G401.6 (cell line): ENCODE data around the gene LRTM1.

Source experiments
- FAIRE-seq: peaks from 2 replicates; lab custom pipeline; 2012; peaks lifted over from hg19 to GRCh38; lab: Jason Lieb, UNC

Gene LRTM1

DNA sequence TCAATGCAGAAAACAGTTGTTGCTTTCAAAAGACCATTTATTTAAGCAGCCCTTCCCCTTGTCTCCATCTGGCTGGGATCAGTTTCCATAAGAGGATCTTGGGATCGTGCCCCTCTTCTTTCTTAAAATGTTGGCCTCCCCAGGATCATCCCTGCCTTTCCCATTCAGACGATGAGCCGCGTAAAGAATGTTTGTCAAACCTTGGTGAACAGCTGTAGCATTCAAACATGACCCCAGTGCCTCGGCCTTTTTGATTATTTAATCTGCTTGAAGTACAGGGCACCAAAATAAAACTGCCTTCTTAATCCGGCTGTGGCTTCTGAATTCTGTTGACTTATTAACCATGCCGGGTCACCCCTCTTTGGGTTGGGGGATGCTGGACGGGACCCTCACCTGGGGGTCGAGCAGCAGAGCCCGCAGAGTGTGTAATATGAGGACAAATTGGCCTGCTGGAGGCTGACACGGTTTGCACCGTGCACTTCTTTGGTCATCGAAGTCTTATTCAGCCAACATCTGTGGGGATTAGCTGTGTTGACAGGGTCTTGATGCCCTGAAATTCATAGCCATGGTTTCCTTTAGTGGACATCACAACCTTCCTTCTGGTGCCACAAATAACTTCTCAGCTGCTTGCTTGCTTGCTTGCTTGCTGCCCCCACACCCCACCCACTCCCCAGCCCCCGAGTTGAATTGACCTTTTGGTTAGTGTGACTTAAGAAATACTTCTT is at the start of gene LRTM1:
LRTM1 (minus strand) TSS at position 14 of the 725 bp plus-strand sequence. CDS start 148 bp downstream, outside the sequence.
- no peak for FAIRE-seq

DNA sequence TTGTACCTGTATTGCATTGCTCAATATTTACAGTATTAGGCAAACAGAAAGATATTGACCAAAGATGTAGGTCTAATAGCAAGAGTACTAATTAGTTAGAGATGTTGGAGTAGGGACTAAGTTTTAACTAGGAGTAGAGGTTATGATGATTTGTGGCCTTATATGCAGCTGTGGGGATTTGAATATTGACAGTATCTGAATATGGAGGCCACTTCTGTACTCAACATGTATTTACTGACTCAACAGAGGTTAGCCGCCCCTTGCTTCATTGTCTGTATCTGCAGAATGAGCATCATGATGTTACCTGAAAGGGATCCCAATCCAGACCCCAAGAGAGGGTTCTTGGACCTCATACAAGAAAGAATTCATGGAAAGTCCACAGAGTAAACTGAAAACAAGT is 49.6 kb upstream of the LRTM1 start:
- FAIRE-seq, result no peak

DNA sequence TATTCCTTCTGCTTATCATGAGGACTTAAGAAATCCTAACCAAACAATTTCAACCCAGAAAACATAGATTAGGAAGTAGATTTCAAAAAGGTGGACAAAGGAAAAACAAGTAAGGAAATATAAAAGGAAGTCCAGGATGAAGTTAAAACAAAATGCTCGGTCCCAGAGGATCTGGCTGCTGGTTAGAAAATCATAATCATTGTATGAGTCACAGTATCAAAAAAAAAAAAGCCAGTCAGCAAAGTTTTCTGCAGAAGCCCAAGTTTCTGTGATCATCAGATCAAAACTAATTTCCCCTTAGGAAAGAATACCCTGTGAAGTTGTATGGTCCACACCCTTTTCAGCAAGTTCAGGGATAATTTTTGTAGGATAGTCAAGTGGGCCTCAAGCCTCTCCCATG is 43.0 kb upstream of the LRTM1 start:
- no peak for FAIRE-seq

DNA sequence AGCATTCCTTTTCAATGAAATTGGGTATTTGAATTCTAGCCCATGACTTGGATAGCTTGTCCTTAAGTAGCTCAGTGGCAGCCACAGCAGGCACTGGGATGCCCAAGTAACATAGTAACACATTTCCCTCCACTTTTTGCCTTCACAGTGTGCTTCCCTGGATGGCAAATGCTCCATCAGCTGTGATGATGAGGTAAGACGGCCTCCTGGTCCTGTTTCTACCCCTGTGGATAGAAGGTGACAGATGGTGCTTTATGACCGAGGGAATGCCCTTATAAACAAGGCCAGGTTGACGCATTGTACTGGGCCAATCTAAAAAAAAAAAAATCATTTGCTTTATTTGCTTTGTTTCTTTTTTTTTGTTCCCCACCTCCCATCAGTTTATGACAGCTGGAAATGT is 41.8 kb upstream of the LRTM1 start:
- FAIRE-seq, result no peak

DNA sequence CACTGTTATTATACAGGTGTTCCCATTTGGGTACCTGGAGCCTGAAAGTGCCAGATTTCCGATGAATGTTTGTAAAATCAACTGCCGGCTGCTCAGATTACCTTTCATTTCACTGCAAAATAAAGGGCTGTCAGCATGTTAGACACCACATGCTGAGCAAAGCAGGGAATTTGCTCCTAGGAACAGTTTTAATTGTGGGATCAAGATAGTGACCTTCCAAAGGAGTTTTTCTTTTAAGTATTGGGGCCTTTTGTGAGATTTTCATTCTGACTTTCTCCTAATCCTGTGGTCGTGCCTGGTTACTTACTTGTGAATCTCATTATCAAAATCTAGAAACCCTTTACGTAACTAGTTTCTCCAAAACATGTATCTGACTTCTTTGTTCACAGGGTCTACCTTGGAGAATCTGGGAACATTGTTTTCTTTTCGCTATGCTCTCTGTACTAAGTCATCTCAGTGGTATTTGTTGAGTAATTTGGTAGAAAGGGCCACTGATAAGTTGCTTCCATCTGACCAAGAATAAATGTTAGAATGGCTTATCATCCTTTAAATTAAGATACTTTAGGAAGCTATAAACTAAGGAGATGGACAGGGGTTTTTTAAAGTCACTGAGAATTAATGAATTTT is 40.8 kb upstream of the LRTM1 start:
- FAIRE-seq, result no peak

DNA sequence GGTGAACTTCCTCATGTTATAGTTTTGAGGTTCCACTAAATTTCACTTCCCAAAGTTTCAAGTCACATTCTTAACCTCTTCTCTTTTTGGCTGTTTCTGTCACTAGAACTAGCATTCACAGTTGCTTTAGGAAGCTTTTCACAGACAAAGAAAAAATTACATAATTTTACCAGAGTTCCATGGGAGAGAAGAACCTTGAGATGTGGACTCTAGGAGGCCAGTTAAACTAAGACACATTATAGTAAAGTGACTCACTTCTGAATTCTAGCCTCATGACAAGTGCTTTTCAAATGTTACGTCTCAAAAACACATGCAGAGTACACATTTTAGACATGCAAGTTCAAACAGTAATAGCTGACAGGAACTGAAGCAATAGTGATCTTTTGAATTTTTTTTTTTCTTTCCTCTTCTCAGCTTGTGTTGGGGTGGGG is 39.9 kb upstream of the LRTM1 start:
- FAIRE-seq, result no peak

DNA sequence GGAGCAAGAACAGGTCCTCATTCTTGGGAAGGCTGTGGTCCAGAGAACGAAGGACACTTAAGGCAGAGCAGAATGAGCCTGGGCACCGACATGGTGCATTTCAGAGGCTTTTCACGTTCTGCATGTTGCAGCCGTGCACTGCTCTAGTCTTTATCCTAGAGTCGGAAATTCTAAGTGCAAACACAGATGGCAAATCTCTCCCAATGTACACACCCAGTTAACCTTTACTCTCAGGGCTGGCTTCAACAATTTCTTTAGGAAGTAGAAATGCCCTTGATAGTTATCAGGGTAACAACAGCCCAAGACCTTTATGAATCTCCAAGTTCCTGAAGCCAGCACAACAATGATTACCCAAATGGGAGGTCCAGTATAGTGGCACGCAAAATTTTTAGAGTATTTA is 39.1 kb upstream of the LRTM1 start:
- no peak for FAIRE-seq

DNA sequence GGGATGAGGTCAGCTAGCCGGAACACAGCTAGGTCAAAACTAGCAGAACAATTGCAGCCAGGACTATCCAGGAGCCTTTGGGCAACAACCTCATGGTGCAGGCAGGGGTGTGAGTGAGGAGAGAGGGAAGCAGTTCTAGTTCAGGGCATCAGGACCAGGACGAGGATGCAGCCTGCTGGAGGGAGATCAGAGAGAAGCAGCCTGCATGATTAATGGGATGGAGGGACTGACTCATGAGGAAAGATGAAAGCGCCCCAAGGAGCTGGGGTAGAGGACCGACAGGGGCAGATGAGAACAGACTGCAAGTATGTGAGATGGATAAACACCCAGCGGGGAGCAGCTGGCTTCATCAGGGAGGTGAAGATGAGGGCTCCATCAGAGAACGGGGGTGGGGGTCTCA is 37.9 kb upstream of the LRTM1 start:
- FAIRE-seq, result no peak

DNA sequence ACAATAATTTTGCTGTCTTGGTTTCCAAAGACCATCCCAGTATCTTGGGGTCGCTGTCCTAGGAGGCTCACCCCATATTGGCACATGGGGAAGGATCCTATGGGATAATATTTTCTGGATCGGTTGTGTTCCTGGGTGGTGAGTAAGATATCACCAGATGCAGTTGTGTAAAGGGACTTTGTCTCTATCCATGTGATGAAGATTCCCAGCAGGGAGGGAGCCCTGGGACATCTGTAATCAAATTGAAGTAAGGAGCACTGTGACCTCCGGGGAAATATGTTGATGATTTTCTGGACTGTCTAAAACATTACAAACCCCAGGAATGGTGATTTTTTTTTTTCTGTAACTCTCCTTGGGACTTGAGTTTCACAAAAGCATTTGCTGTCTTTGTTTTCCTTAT is 36.2 kb upstream of the LRTM1 start:
- no peak for FAIRE-seq

DNA sequence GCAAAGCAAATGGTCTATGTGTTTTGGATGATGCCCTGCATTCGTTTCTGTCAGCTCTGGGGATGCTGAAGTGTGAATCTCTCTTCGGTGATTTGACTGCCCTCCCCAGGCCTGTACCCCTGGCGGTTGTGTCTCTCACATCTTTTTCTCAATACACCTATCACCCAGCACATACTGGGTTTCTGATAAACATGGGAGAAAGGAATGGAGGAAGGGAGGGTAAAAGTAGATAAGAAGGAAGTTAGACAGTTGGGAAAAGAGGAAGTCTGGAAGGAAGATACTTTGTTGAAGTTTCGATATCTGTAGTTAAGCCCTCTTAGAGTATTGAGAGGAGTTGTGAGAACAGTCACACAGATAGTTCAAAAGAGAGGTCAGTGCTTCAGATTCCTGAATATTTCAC is 35.8 kb upstream of the LRTM1 start:
- no peak for FAIRE-seq

DNA sequence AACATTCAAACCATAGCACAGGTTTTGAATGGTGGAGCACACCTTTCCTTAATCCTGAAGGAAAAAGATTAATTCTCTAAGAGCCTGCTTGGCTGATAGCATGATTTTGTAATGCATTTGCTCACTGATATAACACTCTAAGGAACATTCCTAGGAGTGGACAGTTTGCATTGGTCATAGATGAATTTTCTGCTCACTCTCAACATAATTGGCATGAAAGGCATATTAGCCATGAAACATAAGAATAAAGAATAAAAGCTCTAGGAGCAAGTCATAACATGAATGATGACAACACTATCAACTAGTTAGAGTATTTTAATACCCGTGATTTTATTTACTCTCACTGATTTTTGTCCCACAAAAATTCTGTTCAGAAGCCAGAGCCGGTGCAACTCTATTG is 34.3 kb upstream of the LRTM1 start:
- no peak for FAIRE-seq

DNA sequence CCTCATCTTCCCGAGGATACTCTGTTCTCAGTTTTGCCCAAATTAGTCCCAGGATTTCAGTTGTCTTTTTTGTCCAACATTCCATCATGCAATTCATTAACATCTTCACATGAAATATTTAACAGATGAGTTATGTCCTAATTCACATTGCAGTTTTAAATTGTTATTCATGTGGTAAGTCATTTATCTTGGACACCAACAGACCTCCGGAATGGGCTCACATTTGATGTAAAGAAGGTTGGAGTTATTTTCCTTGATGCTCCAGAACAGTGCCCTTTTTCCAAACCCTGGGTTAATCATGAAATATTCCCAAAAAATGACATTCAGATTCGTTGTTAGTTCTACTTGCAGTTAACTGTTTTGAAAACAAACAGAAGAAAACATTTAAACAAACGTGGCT is 32.8 kb upstream of the LRTM1 start:
- FAIRE-seq, result no peak

DNA sequence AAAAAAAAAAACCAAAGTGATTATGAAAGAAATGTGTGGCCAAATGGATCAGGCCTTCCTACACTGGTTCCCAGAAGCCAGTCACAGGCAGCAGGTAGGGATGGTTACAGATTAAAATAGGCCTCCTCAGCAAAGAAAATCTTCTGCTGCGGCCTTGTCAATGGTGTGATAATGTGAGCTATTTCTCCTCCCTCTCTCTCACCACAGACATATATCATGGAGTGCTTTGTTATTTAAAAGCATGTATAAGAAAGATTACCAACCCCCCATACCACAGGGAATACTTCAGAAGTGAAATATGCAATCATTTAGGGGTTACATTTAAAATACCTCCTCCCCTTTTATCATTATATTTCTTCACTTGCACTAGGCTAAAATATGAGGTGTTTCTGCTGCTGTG is 32.2 kb upstream of the LRTM1 start:
- FAIRE-seq, result no peak

DNA sequence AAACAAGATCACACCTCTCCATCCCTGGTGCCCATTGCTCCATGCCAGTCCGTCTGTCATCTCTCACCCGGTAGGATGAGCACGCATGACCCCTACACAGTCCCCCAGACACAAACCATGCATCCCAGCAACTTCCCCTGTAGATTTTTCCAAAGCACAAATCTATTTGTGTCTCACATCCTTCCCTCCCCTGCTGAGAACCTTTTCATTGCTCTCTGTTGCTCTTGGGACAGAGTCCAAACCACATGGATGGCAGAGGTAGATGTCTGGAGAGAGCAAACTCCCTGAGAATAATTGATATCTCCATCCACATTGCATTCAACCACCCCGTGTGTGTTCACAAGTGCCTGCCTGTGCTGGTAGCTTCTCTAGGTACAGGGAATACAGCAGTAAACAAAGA is 29.9 kb upstream of the LRTM1 start:
- FAIRE-seq, result no peak

DNA sequence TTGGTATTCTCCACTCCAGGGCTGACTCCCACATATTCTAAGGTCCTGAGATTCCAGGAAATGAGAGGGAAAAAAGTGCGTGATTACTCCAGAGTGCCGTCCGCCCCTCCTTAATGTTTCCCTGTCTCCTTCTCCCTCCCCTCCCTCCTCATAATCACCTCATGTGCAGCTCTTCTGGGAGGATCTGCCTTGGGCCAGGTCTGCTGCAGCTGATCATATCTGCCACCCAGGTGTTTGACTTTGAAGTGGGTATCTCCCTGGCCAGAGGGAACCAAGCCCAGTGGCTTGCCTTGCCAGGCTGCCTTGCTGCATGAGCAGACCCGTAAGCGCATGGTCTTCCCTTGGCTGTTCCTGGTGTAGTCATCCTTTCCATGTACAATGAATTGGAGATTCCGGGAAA is 28.1 kb upstream of the LRTM1 start:
- no peak for FAIRE-seq

DNA sequence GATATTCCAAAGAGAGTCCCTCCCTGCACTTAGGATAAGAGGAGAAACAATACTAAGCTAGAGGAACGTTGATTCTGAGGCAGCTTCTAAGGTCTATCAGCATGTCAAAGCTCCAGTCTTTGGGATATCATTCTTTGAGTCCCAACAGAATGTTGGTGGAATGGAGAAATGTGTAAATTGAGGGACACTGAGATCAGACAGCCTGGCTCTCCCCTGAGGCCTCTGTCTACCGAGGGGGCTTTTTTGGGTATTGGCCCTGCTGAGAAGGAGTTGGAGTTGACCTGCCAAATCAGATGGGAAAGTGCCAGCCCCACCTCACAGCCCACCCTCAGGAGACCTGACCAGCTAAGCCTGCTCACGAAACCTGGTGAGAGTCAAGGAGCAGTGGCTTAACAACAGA is 27.6 kb upstream of the LRTM1 start:
- no peak for FAIRE-seq

DNA sequence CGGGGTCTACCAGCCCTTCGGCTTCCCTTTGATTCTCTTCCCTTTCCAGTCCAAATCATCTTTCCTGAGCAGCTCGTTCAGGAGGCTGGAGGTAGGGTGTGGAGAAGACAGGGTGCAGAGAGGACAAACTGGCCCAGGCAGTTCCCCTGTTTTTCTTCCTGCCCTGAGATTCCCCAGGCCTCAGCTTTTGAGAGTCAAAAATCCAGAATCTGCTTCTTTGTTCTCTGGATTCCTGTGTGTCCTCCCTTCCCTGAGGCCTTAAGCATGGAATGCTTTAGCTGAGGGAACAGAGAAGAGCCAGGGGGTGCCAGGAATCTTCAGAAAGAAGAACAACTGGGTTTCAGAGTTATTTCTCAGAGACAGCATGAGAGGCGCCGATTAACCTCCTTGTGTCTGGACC is 26.7 kb upstream of the LRTM1 start:
- FAIRE-seq, result no peak

DNA sequence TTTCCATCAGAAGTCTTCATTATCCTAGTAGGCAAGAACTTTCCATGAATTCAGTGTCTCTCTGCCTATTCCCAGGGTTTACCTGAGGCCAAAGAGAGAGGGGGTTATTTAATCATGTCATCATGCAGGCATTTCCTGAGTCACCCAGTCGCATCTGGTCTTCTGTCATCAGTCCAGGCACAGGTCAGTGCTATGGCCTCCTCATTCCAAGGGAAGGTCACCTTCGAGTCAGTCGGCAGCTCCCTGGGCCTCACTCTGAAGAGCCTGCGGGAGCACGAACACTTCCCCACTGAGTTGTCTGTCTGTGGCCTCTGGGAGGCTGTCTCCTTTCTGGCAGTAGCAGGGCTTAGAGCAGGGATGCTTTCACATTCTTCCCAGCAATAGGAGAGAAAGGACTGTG is 26.2 kb upstream of the LRTM1 start:
- FAIRE-seq, result no peak

DNA sequence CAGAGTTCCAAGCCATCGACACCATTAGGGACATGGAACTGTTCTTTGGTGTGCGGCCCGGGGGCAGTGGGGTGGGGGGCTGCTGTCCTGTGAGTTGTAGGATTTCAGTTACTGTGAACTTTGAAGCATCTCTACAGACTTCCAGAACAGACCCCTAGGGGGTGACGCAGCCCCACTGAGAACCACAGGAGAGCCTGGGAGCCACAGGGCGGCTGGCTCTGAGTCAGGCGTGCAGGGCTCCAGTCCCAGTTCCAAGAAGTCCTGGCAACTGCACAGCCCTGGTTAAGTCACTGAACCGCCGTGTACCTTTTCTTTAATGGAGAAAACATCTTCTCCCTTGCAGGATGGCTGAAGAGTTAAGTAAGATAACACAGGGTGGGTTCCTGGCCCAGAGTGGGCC is 23.5 kb upstream of the LRTM1 start:
- no peak for FAIRE-seq

DNA sequence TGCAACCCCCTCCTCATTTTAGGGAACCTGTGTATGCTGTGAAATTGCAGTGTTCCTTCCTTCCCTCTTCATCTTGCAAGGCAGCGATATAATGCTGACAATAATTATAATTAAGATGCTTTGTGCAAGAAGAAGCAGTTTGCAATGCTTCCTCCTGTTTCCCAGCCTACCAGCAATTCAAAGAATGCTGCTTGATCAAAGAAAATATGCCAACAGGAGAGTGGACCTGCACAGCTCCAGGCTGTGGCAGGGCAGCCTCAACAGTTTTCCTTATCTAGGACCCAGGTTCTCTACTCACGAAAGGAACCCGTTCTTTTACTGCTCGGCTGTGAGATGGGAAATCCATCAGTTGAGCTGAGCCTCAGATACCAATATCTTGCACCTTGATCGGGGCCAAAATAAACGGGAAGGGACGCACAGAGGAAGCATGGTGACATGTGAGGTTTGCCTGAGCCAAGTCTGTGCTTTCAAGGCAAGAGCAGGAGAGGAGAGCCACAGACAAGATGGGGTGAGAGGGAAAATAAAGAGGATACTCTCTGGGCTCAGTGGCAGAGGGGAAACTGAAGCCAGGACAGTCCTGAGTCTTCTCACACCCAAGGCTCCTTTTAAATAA is 22.6 kb upstream of the LRTM1 start:
- FAIRE-seq, result no peak

DNA sequence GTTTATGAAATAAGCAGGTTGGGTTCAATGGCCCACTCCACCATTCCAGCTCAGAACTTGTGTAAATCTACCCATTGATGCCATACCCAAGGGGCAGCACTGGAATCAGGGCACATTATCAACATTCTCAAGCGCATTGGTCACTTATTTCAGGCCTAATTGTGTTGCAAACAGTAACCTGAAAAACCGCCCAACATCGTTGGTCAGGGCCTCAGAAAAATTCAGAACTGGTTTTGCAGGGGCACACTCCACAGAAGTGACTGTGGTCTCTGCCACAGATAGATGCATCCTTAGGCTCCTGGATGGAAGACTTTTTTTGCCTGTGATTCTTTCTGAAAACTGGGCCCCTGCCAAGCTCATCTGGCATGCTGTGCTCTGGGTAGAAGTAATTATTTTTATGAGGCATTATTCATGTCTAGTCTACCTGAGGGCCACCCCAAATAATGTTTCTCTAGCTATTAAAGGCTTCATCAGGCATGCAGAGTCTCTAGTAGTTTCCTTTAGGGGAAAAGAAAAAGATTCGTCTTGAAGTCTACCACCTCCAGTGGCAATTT is 21.7 kb upstream of the LRTM1 start:
- FAIRE-seq, result no peak

DNA sequence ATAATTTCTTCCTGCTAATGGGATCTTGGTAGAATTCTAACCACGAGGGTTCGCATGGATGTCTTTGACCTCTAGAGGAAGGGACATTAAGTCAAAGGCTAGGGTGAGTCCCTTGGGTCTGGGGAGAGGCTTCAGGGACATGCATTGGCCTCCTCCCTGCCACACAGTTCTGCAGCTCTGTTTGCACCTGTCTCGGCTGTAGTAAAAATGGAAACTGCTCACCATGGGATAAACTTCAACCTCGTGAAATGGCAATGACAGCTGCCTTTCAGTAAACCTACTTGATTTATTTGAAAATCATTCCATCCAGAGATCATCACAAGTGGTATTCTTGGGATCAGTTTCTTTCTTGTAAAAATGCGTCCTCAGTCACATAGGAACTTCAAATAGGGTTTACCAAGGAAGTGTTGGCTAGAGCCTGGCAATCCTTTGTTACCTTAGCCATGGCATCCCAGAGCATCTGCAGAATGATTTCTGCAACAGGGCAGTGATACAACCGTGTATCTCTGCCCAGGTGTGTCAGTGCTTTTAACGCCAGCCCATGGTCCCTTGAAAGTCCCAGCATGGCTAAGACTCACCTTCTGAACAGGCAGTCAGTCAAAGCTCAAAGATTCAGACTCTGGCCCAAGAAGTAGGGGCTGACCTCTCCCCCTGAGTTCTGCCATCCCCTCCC is 14.0 kb upstream of the LRTM1 start:
- FAIRE-seq, result no peak

DNA sequence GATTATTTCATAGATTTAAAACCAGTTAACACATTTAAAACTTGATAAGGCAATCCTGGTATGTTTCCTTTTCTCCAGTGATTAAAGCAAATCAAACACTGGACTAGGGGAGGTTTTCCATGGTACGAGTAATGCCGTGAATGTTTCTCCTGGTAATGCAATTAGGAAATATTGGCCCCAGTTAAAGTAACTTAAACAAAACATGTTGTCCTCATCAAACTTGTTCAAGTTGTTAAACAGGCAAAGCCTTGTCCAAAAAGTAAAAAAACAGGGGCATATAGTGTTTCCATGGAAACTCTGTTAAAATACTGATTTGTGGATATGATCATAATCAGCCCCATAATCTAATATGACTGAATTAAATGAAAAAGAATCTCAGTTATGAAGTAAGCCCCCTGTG is 13.1 kb upstream of the LRTM1 start:
- FAIRE-seq, result no peak
